GM21390 (cell line): ENCODE measurements around the gene KRT2.

Experiments
- ATAC-seq: cut with Tn5 transposase; IDR thresholded peaks from one replicate; pipeline ENCODE4 v1.9.1; 2021; ENCODE audit not compliant: unreplicated experiment

Gene KRT2

GRCh38 chr12:52651726-52652261 lies at the start of gene KRT2:
TSS of gene KRT2 (minus strand) at chr12:52652211. CDS start at chr12:52652142, 69 bp downstream.
- ATAC-seq: no peak

- ATAC-seq: no peak
Observed at GRCh38 chr12:52701281-52701680, 49.3 kb upstream of the KRT2 start.

GRCh38 chr12:52699960-52700359 lies 47.9 kb upstream of the KRT2 start:
- no peak for ATAC-seq

GRCh38 chr12:52699373-52699772 lies 47.4 kb upstream of the KRT2 start:
- no peak for ATAC-seq

- ATAC-seq: no peak
Observed at GRCh38 chr12:52698651-52699340, 46.8 kb upstream of the KRT2 start.

GRCh38 chr12:52697058-52697582 lies 45.1 kb upstream of the KRT2 start:
- ATAC-seq: no peak

- ATAC-seq: no peak
Observed at GRCh38 chr12:52696588-52696987, 44.6 kb upstream of the KRT2 start.

- no peak for ATAC-seq
Observed at GRCh38 chr12:52695039-52695438, 43.0 kb upstream of the KRT2 start.

- no peak for ATAC-seq
Observed at GRCh38 chr12:52694151-52694550, 42.1 kb upstream of the KRT2 start.

- no peak for ATAC-seq
Observed at GRCh38 chr12:52693261-52693660, 41.2 kb upstream of the KRT2 start.

- no peak for ATAC-seq
Observed at GRCh38 chr12:52692254-52692653, 40.2 kb upstream of the KRT2 start.

GRCh38 chr12:52691841-52692150 lies 39.8 kb upstream of the KRT2 start:
- no peak for ATAC-seq

GRCh38 chr12:52691076-52691840 lies 39.2 kb upstream of the KRT2 start:
- no peak for ATAC-seq

GRCh38 chr12:52690351-52691075 lies 38.5 kb upstream of the KRT2 start:
- no peak for ATAC-seq

- ATAC-seq: no peak
Observed at GRCh38 chr12:52689936-52690335, 37.9 kb upstream of the KRT2 start.

GRCh38 chr12:52689239-52689638 lies 37.2 kb upstream of the KRT2 start:
- ATAC-seq: no peak

GRCh38 chr12:52688481-52688880 lies 36.5 kb upstream of the KRT2 start:
- no peak for ATAC-seq

GRCh38 chr12:52687497-52688385 lies 35.7 kb upstream of the KRT2 start:
- ATAC-seq: no peak

- ATAC-seq: no peak
Observed at GRCh38 chr12:52686756-52687487, 34.9 kb upstream of the KRT2 start.

GRCh38 chr12:52686063-52686462 lies 34.1 kb upstream of the KRT2 start:
- no peak for ATAC-seq
